Measurements from ENCODE around the gene FKBP8.

DNA sequence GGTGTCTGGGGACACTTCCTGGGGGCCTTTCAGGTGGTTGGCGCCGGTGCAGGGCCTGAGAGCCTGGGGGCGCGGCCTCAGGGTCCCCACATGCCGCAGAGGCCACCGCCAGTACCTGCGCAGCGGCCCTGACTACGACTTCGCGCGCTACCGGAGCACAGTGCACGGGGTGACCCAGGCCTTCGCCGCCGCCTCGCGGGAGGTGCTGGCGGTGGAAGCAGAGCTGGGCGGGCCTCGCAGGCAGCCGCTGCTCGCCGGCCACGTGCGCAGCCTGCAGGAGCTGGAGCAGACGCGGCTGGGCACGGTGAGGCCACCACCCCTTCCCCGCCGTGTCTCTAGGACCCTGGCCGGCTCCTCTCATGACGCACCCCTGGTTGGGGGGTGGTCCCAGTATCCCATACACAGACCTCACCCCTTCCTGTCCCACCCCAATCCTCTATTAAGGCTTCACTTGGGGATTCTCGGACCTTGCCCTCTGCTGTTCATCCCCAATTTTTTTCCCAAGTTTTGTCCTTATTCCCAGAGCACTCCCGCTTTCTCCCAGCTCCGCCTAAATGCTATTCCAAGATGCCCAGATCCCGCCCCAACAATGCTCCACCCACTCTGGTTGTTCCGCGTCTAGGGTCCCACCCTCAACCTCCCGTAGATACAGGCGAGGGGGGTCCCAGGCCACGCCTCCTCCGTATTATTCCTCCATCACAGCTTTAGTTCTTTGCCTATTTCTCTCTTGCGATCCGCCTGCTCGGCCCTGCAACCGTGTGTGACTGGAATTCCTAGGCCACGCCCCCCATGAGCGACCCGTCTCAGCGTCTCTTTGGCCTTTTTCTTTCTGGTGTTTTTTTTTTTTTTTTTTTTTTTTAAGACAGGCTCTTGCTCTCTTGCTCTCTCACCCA lies 46.3 kb upstream of the FKBP8 start:
- TF ChIP-seq ZFP3 (CRISPR knock-in tag; IDR thresholded peaks at IDR 0.05) (no peak), ZFP30 (CRISPR knock-in tag; IDR thresholded peaks at IDR 0.05) (no peak), ARNTL (CRISPR knock-in tag; IDR thresholded peaks at IDR 0.05; ENCODE audit: borderline replicate concordance, low read depth) (no peak), ZNF70 (CRISPR knock-in tag; IDR thresholded peaks at IDR 0.05) (no peak)
